Measurements from ENCODE around the gene CTNND1. TPM values are rescaled to one million over a fixed set of nuclear protein-coding genes. Genes with fewer than 3 reads are reported as not detected.
"Not testable (repeated sequence)": the region's sequence is repeated elsewhere in the genome, so short reads cannot be mapped to it uniquely, and the experiment has no call there.

The CTNND1 gene
- total RNA-seq, 1 donor from 2014 or later: 187 TPM

GRCh38 chr11:57818812-57819211 lies 57.2 kb downstream of the CTNND1 start:
- H3K36me3 Mint-ChIP-seq: peaks cover 25% of the 10 kb centered on the region
- no peak overlapping the region for H3K4me3 Mint-ChIP-seq

GRCh38 chr11:57819252-57819979 lies 57.8 kb downstream of the CTNND1 start:
- Mint-ChIP-seq H3K4me3 (no peak overlapping the region), H3K27ac (no peak overlapping the region), H3K27me3 (no peaks in the 10 kb centered on the region), H3K9me3 (no peaks in the 10 kb centered on the region), H3K4me1 (ENCODE audit: unreplicated experiment) (no peaks in the 10 kb centered on the region), H3K36me3 (peaks cover 24% of the 10 kb centered on the region)
- no peak for DNase-seq (ENCODE audit: extremely low spot score, unreplicated experiment)
- TF ChIP-seq CTCF (conservative IDR thresholded peaks at IDR 0.05): no peak

More at GRCh38 chr11:57818812-57819211, 57.2 kb downstream of the CTNND1 start:
- no peaks in the 10 kb centered on the region for H3K27me3 Mint-ChIP-seq
- no peak for DNase-seq (ENCODE audit: extremely low spot score, unreplicated experiment)
- no peaks in the 10 kb centered on the region for H3K4me1 Mint-ChIP-seq (ENCODE audit: unreplicated experiment)
- no peaks in the 10 kb centered on the region for H3K9me3 Mint-ChIP-seq
- no peak overlapping the region for H3K27ac Mint-ChIP-seq
- no peak for TF ChIP-seq CTCF (conservative IDR thresholded peaks at IDR 0.05)

GRCh38 chr11:57823859-57824258 lies 62.3 kb downstream of the CTNND1 start:
- no peaks in the 10 kb centered on the region for H3K27me3 Mint-ChIP-seq
- no peak for TF ChIP-seq CTCF (conservative IDR thresholded peaks at IDR 0.05)
- DNase-seq (ENCODE audit: extremely low spot score, unreplicated experiment): no peak
- no peaks in the 10 kb centered on the region for H3K36me3 Mint-ChIP-seq
- H3K27ac Mint-ChIP-seq: no peak overlapping the region
- H3K9me3 Mint-ChIP-seq: no peaks in the 10 kb centered on the region
- no peaks in the 10 kb centered on the region for H3K4me1 Mint-ChIP-seq (ENCODE audit: unreplicated experiment)
- H3K4me3 Mint-ChIP-seq: no peak overlapping the region

GRCh38 chr11:57834852-57835251 lies 73.2 kb downstream of the CTNND1 start:
- no peaks in the 10 kb centered on the region for H3K36me3 Mint-ChIP-seq
- peaks cover 21% of the 10 kb centered on the region for H3K27me3 Mint-ChIP-seq
- TF ChIP-seq CTCF (conservative IDR thresholded peaks at IDR 0.05): no peak
- H3K9me3 Mint-ChIP-seq: no peaks in the 10 kb centered on the region
- DNase-seq (ENCODE audit: extremely low spot score, unreplicated experiment): no peak
- no peaks in the 10 kb centered on the region for H3K4me1 Mint-ChIP-seq (ENCODE audit: unreplicated experiment)
- H3K27ac Mint-ChIP-seq: no peak overlapping the region
- no peak overlapping the region for H3K4me3 Mint-ChIP-seq

- H3K4me3 Mint-ChIP-seq; DNase-seq (ENCODE audit: extremely low spot score, unreplicated experiment); H3K4me1 Mint-ChIP-seq (ENCODE audit: unreplicated experiment); H3K27me3 Mint-ChIP-seq; H3K27ac Mint-ChIP-seq; H3K36me3 Mint-ChIP-seq; H3K9me3 Mint-ChIP-seq: not testable (repeated sequence)
Measured at GRCh38 chr11:57838609-57839008, 77.0 kb downstream of the CTNND1 start.

GRCh38 chr11:57842873-57843272 lies 81.3 kb downstream of the CTNND1 start:
- no peak overlapping the region for H3K4me3 Mint-ChIP-seq
- H3K4me1 Mint-ChIP-seq (ENCODE audit: unreplicated experiment): no peaks in the 10 kb centered on the region
- no peak for DNase-seq (ENCODE audit: extremely low spot score, unreplicated experiment)
- H3K27me3 Mint-ChIP-seq: no peaks in the 10 kb centered on the region
- H3K27ac Mint-ChIP-seq: no peak overlapping the region
- no peak for TF ChIP-seq CTCF (conservative IDR thresholded peaks at IDR 0.05)
- no peaks in the 10 kb centered on the region for H3K9me3 Mint-ChIP-seq
- no peaks in the 10 kb centered on the region for H3K36me3 Mint-ChIP-seq

Data from type B pancreatic cell (in vitro differentiated cells).